SK-N-SH (cell line): ENCODE results near the gene CD83. TPM values are rescaled to one million over a fixed set of nuclear protein-coding genes. Genes with fewer than 3 reads are reported as not detected.
"Not testable (repeated sequence)": the region's sequence is repeated elsewhere in the genome, so short reads cannot be mapped to it uniquely, and the experiment has no call there.

Source experiments
- CTCF ChIA-PET: fragments of 300-600, 350-600 bp; formaldehyde crosslinking; extraction: SDS; loops from one replicate; lab custom pipeline; 2021; lab: Yijun Ruan, JAX
- POLR2A ChIA-PET: fragments of 350-600 bp; sonication (Branson Sonifier 250); formaldehyde crosslinking; extraction: SDS; loops from one replicate; lab custom pipeline; 2020; ENCODE audit warnings: antibody characterized with exemption, inconsistent platforms; lab: Yijun Ruan, JAX
- DNase-seq: peaks from one replicate; pipeline ENCODE4 v3.0.0; 2012
- H2AFZ ChIP-seq: fragments of 200-600 bp; sonication (generic); 2 replicates; pipeline ENCODE4 v1.8.1; 2016; ENCODE audit warnings: antibody characterized with exemption, mild to moderate bottlenecking, low read depth
- H3F3A ChIP-seq: fragments of 200-600 bp; sonication (generic); replicated peaks from 2 replicates; pipeline ENCODE3; 2016; ENCODE audit warnings: antibody characterized with exemption, mild to moderate bottlenecking; ENCODE audit not compliant: insufficient read depth
- H3K27ac ChIP-seq, 2 experiments: fragments of 200-500 bp in 1 of 2; fragments of 200-600 bp in 1 of 2; sonication (Bioruptor generic) in 1 of 2; sonication (generic), shearing (Covaris generic) in 1 of 2; 2 replicates each; pipeline versions ENCODE4 v1.5.1 to v1.6.1; 2014 to 2016; ENCODE audit warnings: low read depth in 2 of 2, inconsistent platforms in 1 of 2, low read length in 1 of 2, mild to moderate bottlenecking in 1 of 2, mixed read lengths in 1 of 2
- H3K27me3 ChIP-seq: fragments of 200-600 bp; sonication (generic), shearing (Covaris generic); 2 replicates; pipeline ENCODE4 v1.6.1; 2016; ENCODE audit warnings: mixed run types; ENCODE audit not compliant: insufficient read depth
- H3K36me3 ChIP-seq, 2 experiments: fragments of 200-500 bp in 1 of 2; fragments of 200-600 bp in 1 of 2; sonication (Bioruptor generic) in 1 of 2; sonication (generic) in 1 of 2; replicated peaks in 1 of 2; 2 replicates each; pipeline versions ENCODE3 to v1.5.1; 2014 to 2016; ENCODE audit warnings: low read length in 1 of 2, mild to moderate bottlenecking in 1 of 2; ENCODE audit not compliant: insufficient read depth in 2 of 2, control insufficient read depth in 1 of 2
- H3K4me1 ChIP-seq, 2 experiments: fragments of 200-500 bp in 1 of 2; fragments of 200-600 bp in 1 of 2; sonication (Bioruptor generic) in 1 of 2; sonication (generic), shearing (Covaris generic) in 1 of 2; 2 replicates each; pipeline versions ENCODE4 v1.5.1 to v1.6.1; 2014 to 2016; ENCODE audit warnings: low read depth in 1 of 2, low read length in 1 of 2, mixed run types in 1 of 2; ENCODE audit not compliant: insufficient read depth in 2 of 2, control insufficient read depth in 1 of 2
- H3K4me2 ChIP-seq: fragments of 200-600 bp; sonication (generic), shearing (Covaris generic); 2 replicates; pipeline ENCODE4 v1.6.1; 2017; ENCODE audit warnings: mixed run types
- H3K4me3 ChIP-seq, 2 experiments: fragments of 200-500 bp in 1 of 2; fragments of 200-600 bp in 1 of 2; sonication (Bioruptor generic) in 1 of 2; sonication (generic), shearing (Covaris generic) in 1 of 2; 2 replicates each; pipeline versions ENCODE4 v1.5.1 to v1.8.1; 2014 to 2016; ENCODE audit warnings: low read depth in 2 of 2, inconsistent platforms in 1 of 2, low read length in 1 of 2, mild to moderate bottlenecking in 1 of 2, mixed read lengths in 1 of 2, moderate library complexity in 1 of 2
- H3K79me2 ChIP-seq: fragments of 200-600 bp; sonication (generic); 2 replicates; pipeline ENCODE4 v1.8.1; 2017; ENCODE audit warnings: mild to moderate bottlenecking; ENCODE audit not compliant: insufficient read depth
- H3K9ac ChIP-seq: fragments of 200-600 bp; sonication (generic); 2 replicates; pipeline ENCODE4 v1.6.1; 2017; ENCODE audit warnings: mixed run types
- H3K9me2 ChIP-seq: fragments of 200-600 bp; sonication (generic); 2 replicates; pipeline ENCODE4 v1.6.1; 2017; ENCODE audit warnings: mixed run types
- H3K9me3 ChIP-seq: fragments of 200-600 bp; sonication (generic); 2 replicates; pipeline ENCODE4 v1.6.1; 2017; ENCODE audit warnings: mixed run types, mild to moderate bottlenecking, moderate library complexity
- H4K20me1 ChIP-seq: fragments of 200-600 bp; sonication (generic); 2 replicates; pipeline ENCODE4 v1.6.1; 2017; ENCODE audit warnings: mild to moderate bottlenecking, mixed run types; ENCODE audit not compliant: insufficient read depth
- EP300 ChIP-seq, 2 experiments: IDR thresholded peaks; 2 replicates each; pipeline versions ENCODE4 v1.4.0 to v1.6.1; 2012; ENCODE audit warnings: borderline replicate concordance in 1 of 2, low read depth in 1 of 2, low read length in 1 of 2
- FOSL2 ChIP-seq: IDR thresholded peaks from 2 replicates; pipeline ENCODE4 v1.4.0; 2012; ENCODE audit warnings: low read depth, mild to moderate bottlenecking, moderate library complexity, borderline replicate concordance
- PBX3 ChIP-seq: IDR thresholded peaks from 2 replicates; pipeline ENCODE4; 2012
- POLR2AphosphoS5 ChIP-seq: IDR thresholded peaks from 2 replicates; pipeline ENCODE4 v1.6.1; 2012; ENCODE audit warnings: low read depth, low read length
- RCOR1 ChIP-seq: fragments of 150-350 bp; IDR thresholded peaks from 2 replicates; pipeline ENCODE4 v1.6.1; 2017; ENCODE audit warnings: antibody characterized with exemption, low read length
- TAF1 ChIP-seq: IDR thresholded peaks from 2 replicates; pipeline ENCODE4 v1.6.1; 2012; ENCODE audit warnings: low read depth, mild to moderate bottlenecking, low read length, moderate library complexity, borderline replicate concordance
- TEAD4 ChIP-seq: IDR thresholded peaks from 2 replicates; pipeline ENCODE4 v1.4.0; 2012; ENCODE audit warnings: mild to moderate bottlenecking, borderline replicate concordance; ENCODE audit not compliant: insufficient read depth
- WGBS: methylation state at CpG from one replicate; pipeline ENCODE4 v1.1.6; 2017; ENCODE audit warnings: low lambda C conversion rate; 5-methylcytosine and 5-hydroxymethylcytosine counted together
- polyA plus RNA-seq, 3 experiments: library from polyadenylated mRNA; depleted of rRNA; stranded (reverse); fragments of >200 nt; gene quantifications; 2 replicates each; pipeline ENCODE4 v1.2.3, GENCODE V29; 2012

CD83 gene
- polyA plus RNA-seq, 1 of the 3 experiments (the other 2 are of a cell fraction), result 2.0 TPM

- no peak for TF ChIP-seq POLR2AphosphoS5
- no peak for TF ChIP-seq TAF1
- no peak for TF ChIP-seq RCOR1
- no peak for TF ChIP-seq EP300 (IDR thresholded peaks at IDR 0.05; ENCODE audit: borderline replicate concordance in 1 of 2, low read depth in 1 of 2, low read length in 1 of 2)
- no peak for TF ChIP-seq FOSL2
- no peak for TF ChIP-seq PBX3
Observed at GRCh38 chr6:14070457-14070856, 47.1 kb upstream of the CD83 start (continued).

DNA sequence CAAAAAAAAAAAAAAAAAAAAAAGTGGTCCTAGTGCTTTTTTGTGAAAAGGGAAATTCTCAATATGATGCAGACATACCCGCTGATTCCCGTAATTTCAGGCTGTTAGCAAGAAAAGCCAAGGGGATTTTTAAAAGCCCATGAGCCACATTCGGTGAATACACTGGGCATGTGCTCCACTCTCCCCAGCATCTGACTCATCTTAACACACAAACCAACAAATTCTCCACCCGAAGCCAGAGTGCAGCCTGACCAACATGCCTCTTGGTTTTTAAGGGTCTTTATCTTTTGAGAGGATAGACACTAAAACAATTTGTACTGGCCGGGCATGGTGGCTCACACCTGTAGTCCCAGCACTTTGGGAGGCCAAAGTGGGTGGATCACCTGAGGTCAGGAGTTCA is 45.5 kb upstream of the CD83 start:
- H3K36me3 ChIP-seq, result no peaks in the 10 kb centered on the region
- H3K4me2 ChIP-seq, result no peak overlapping the region
- no peak overlapping the region for H3K27ac ChIP-seq
- no peaks in the 10 kb centered on the region for H3K79me2 ChIP-seq
- no peaks in the 10 kb centered on the region for H3K9me2 ChIP-seq
- H2AFZ ChIP-seq, result no peak overlapping the region
- no peaks in the 10 kb centered on the region for H4K20me1 ChIP-seq
- no peaks in the 10 kb centered on the region for H3K9me3 ChIP-seq
- WGBS, result 95% methylated on average over 5 of the region's 5 CpGs
- peaks cover 0 to 3% of the 10 kb centered on the region in 2 experiments; a peak in 2 of 4 replicates for H3K4me1 ChIP-seq
- DNase-seq, result no peak
- H3K9ac ChIP-seq, result no peak overlapping the region
- POLR2A ChIA-PET, result no interaction called here
- H3F3A ChIP-seq, result no peaks in the 10 kb centered on the region
- TF ChIP-seq TEAD4, result no peak
- H3K4me3 ChIP-seq, result no peak overlapping the region
- CTCF ChIA-PET, result interaction anchor here (0.7 to 2.1 kb wide), 4 partner anchors 11 to 213 kb away, joined by 4 to 7 read pairs (median 5); no protein-coding TSS in a partner anchor
- no peaks in the 10 kb centered on the region for H3K27me3 ChIP-seq

DNA sequence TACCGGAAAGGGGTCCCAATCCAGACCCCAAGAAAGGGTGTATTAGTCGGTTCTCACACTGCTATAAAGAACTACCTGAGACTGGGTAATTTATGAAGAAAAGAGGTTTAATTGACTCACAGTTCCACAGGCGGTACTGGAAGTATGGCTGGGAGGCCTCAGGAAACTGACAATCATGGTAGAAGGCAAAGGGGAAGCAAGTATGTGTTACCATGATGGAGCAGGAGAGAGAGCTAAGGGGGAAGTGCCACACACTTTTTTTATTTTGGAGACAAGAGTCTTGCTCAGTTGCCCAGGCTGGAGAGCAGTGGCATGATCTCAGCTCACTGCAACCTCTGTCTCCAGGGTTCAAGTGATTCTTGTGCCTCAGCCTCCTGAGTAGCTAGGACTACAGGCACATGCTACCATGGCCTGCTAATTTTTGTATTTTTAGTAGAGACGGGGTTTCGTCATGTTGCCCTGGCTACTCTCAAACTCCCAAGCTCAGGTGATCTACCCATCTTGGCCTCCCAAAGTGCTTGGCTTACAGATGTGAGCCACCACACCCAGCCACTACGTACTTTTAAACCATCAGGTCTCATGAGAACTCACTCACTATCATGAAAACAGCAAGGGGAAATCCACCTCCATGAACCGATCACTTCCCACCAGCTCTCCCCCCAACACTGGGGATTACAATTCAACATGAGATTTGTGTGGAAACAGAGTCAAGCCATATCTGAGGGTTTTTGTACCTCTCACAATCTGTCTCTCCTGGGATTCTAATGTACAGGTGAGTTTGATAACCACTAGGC is 43.8 kb upstream of the CD83 start:
- WGBS, result 96% methylated on average over 7 of the region's 7 CpGs
- not testable (repeated sequence) for H3K79me2 ChIP-seq

More for the DNA sequence above, 43.8 kb upstream of the CD83 start:
- DNase-seq, H2AFZ ChIP-seq, POLR2A ChIA-PET, H3K9ac ChIP-seq, H3K9me3 ChIP-seq, H3K9me2 ChIP-seq, H3F3A ChIP-seq, H3K27ac ChIP-seq, H3K4me1 ChIP-seq, H4K20me1 ChIP-seq, H3K27me3 ChIP-seq, H3K36me3 ChIP-seq, H3K4me2 ChIP-seq, H3K4me3 ChIP-seq: not testable (repeated sequence)
- CTCF ChIA-PET, result interaction anchor here (0.9 to 2.1 kb wide), 5 partner anchors 13 to 200 kb away, joined by 3 to 7 read pairs (median 4); no protein-coding TSS in a partner anchor
